NCI-H1417 treated with DMSO at 0.1 percent for 48 hours (cell line): ENCODE results near the gene NFE2L2.
A peak's percentile ranks its signal among the peaks of the same experiment; 100 is the strongest.
"Not testable (repeated sequence)": the region's sequence is repeated elsewhere in the genome, so short reads cannot be mapped to it uniquely, and the experiment has no call there.

Experiments used
- DNase-seq: peaks from one replicate; lab custom pipeline; 2025; lab: John Stamatoyannopoulos, UW

The NFE2L2 gene

DNA sequence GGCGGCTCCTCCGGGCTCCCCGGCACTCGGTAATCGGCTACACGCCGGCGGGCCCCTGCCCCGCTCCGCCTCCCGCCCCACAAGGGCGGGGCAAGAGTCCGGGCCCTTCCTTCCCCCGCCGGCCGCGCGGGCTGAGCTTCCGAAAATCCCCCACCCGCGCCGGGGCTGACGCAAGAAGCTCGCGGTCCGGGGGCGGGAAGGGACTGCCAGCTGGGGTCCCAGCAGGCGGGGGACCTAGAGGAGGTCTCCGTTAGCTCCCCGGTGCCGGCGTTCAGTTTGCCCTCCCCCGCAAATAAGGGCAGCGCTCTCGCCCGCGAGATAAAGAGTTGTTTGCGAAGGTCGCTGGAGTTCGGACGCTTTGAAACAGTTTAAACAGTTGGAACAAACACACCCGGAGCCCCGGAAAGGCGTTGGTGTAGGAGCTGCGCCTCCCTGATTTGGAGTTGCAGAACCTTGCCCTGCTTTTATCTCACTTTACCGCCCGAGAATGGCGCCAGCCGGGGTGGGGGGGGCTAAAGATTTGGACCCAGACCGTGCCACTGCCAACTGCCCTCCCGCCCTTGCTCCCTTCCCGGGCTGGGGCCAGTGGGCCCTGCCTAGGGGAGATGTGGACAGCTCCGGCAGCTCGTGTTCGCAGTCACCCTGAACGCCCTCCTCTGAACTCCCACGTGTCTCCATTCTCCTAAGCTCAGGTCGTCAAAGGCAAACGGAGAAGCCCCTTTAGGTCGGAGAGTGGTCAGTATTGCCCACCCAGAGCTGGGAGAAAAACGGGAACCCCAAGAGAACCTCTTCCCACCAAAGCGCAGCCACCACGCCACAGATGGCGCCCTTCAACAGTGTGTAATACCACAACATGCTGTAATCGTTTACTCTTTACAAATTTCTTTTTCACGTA lies at the start of gene NFE2L2:
NFE2L2 (minus strand) TSS at position 35 of the 895 bp plus-strand sequence. CDS start 151 bp downstream, outside the sequence.
- peak; percentile 41 for DNase-seq

DNA sequence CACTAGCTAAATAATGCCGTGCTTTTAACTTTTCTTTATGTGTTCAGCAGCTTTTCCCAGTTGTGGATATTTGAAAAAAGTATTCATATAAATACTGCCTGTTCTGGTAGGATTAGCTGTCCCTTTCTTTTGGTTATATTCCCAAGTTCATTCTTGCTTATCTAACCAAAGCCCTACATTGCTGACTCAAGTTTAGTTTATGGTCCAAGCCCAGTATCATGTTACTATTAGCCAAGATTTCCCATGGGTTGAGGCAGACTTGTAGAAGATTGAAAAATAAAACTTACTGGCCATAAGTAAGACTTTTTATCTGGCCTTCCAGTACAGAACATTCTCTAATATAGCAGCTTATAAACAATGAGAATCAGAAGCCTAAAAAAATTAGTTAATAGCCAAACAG lies 49.7 kb upstream of the NFE2L2 start:
- DNase-seq = no peak

DNA sequence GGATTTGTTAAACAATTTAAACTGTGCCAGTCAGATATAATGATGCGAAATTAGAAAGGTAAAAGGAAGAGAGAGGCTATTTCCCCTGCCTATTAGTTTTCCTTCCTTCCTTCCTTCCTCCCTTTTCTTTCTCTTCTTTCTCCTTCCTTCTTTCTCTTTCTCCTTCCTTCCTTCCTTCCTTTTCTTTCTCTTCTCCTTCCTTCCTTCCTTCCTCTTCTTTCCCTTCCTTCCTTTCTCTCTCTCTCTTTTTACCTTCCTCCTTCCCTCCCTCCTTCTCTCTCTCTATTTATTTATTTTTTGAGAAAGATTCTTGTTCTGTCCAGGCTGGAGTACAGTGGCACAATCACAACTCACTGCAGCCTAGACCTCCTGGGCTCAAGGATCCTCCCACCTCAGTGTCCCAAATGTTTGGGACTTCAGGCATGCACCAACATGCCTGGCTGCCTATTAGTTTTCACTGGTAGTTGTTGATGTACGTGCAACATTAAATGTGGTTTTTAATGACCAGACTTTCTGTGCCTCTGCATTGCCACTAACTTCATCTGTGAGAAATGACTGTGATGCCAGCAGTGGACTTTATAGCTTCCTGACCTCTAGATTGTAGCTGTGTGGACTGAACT lies 48.7 kb upstream of the NFE2L2 start:
- no peak for DNase-seq

GRCh38 chr2:177312562-177312961 lies 48.0 kb upstream of the NFE2L2 start:
- DNase-seq = no peak

- not testable (repeated sequence) for DNase-seq
Observed at GRCh38 chr2:177309672-177310309, 45.3 kb upstream of the NFE2L2 start.

GRCh38 chr2:177306550-177306949 lies 42.0 kb upstream of the NFE2L2 start:
- DNase-seq = no peak

- DNase-seq = no peak
Observed at GRCh38 chr2:177303939-177304338, 39.4 kb upstream of the NFE2L2 start.

- DNase-seq = no peak
Observed at GRCh38 chr2:177302552-177302951, 38.0 kb upstream of the NFE2L2 start.

- no peak for DNase-seq
Observed at GRCh38 chr2:177298191-177298590, 33.7 kb upstream of the NFE2L2 start.

- no peak for DNase-seq
Observed at GRCh38 chr2:177296040-177296439, 31.5 kb upstream of the NFE2L2 start.

DNA sequence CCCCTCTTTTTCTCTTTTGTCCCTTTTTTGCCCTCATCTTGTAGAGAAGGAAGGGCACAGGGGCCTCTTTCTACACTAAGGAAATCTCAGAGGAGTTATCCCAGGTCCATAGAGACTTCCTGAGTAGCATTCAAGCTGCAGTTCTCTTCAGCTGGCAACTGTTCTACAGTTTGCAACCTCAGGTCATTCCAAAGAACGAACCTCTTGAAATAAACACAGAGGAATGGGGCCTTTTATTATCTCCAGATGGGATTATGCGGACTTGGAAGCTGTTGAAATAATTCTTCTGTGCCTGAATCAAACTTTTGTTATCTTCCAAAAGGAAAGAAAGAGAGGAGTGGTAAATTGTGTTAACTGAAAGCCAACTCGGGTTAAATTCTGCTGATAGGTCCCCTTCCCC lies 31.0 kb upstream of the NFE2L2 start:
- no peak for DNase-seq

GRCh38 chr2:177291701-177292100 lies 27.2 kb upstream of the NFE2L2 start:
- DNase-seq = no peak

DNA sequence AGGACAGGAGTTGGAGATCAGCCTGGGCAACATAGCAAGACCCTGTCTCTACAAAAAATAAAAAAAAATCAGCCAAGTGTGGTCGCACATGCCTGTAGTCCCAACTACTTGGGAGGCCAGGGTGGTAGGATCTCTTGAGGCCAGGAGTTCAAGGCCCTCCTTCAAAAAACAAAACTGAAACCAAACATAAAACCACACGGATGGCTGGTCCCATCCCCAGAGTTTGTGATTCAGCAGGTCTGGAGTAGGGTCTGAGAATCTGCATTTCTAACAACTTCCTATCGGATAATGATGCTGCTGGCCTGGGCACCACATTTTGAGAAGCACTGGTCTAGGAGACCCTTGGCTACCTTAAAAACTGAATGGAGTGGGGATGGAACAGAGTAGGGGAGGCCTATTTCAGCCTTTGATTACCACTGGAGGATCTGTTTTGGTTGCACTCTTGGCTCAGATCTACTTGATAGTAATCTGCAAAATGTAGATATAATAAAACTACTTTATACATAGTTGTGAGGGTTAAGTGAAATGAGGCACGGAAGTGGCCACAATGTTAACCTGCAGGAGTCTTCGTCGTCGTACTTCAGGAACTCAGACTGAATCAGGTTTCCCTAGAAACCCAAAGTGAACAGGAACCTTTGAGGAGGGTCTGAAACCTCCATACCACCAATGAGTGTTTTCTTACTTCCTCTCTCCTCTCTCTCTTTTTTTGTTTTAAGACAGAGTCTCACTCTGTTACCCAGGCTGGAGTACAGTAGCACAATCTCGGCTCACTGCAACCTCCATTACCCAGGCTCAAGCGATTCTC lies 25.5 kb upstream of the NFE2L2 start:
- DNase-seq = no peak

DNA sequence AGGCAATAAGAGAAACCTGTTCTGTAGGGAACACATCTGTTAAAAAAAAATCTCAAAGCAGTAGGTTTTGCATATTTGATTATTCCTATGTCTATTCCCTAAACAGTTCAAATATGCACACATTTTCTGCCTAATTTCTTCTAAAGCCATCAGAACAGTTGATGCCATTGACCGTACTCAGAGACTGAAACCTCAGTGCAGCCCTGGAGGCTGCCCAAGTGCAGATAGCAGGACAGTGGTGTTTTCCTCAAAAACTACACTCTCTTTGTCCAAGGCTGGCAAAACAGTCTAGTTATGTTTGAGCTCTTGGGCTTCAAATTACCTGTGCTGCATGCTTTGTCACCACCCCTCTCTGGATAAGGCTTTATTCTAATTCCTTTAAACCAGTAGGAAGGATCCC lies 23.3 kb upstream of the NFE2L2 start:
- DNase-seq = no peak

DNA sequence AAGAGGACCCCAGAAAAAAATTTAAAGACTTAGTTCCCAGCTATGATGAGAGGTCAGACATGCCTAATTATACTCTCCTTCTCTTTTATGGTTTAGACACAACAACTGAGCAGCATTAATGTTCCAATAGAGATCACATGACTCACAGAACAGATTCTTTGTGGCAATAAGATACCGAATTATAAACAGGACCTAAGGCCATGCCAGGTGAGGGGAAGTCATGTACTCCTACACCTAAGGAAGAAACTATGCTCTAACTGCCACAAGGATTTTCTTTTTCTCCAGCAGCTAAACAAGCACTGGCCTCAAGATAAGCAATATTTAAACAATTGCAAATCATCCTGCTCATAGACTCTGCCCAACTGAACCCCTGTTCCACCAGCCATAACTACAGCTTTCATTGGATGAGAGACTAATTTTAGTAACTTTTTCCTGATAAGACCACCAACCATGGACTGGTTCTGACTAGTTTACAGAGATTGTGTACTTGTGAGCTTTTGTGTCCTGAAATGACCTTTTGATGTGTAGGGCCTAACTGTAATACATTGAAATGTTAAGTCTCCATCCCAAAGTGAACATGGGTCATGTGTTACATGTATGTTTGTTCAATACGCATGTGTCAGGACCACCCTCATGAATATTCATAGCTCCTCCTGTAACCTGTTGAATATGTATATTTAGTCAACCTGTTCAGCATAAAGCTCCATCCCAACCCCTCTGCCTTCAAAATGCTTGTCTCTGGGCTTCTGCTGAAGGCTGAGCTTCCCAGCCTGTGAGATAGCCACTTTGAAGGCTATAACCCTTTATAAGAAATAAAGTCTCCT lies 21.6 kb upstream of the NFE2L2 start:
- DNase-seq = no peak

GRCh38 chr2:177284531-177284930 lies 20.0 kb upstream of the NFE2L2 start:
- DNase-seq = no peak

GRCh38 chr2:177283906-177284305 lies 19.4 kb upstream of the NFE2L2 start:
- DNase-seq = no peak

GRCh38 chr2:177282787-177283572 lies 18.5 kb upstream of the NFE2L2 start:
- no peak for DNase-seq

GRCh38 chr2:177282181-177282641 lies 17.7 kb upstream of the NFE2L2 start:
- no peak for DNase-seq
